K562 treated with DMSO at 1 percent for 12 hours (cell line): ENCODE results near the gene DAW1. TPM values are rescaled to one million over a fixed set of nuclear protein-coding genes. Genes with fewer than 3 reads are reported as not detected.

Experiments
- total RNA-seq: library from RNA; unstranded; fragments of 300-600 nt; gene quantifications from 2 replicates; pipeline ENCODE4 v1.2.3, GENCODE V29; 2022; ENCODE audit not compliant: insufficient read depth

Gene DAW1
- not detected in 2 replicates for total RNA-seq

DNA sequence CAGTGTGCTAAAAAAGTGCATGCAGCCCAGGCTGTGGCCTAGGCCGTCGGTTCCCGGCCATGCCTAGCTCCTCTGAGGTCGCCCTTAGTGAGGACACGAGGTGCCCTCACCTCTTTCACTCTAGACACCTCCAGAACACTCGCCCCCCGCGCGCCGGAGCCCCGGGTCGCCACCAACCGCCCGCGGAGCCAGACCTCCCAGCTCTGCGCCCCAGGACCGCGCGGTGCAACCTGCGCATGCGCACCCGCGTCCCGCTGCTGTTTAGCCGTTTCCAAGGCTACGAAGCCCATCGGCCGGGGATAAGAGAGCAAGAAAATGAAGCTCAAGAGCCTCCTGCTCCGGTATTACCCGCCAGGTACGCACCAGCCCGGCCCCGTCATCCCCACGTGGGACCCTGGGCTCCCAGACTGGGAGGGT, at the start of gene DAW1:
DAW1 (plus strand) TSS at position 257 of the 417 bp plus-strand sequence; CDS start at position 316, 59 bp downstream.

Other genes with a start within 250 kb of the DAW1 start
- not detected in 2 replicates for gene SCYGR5, start 204.8 kb upstream of the DAW1 start, total RNA-seq
- not detected in 2 replicates for gene SLC19A3, start 153.6 kb upstream of the DAW1 start, total RNA-seq
- gene SCYGR6, start 146.9 kb upstream of the DAW1 start, total RNA-seq = not detected in 2 replicates
- not detected in 2 replicates for gene SCYGR7, start 143.3 kb upstream of the DAW1 start, total RNA-seq
- not detected in 2 replicates for gene SCYGR8, start 125.7 kb upstream of the DAW1 start, total RNA-seq
- not detected in 2 replicates for gene CCL20, start 57.8 kb upstream of the DAW1 start, total RNA-seq